KMS-11 (cell line): ENCODE results near the gene IFT74.
"Not testable (repeated sequence)": the region's sequence is repeated elsewhere in the genome, so short reads cannot be mapped to it uniquely, and the experiment has no call there.

ENCODE experiments used
- H2AFZ ChIP-seq: fragments of 200-600 bp; sonication (generic); 2 replicates; pipeline ENCODE4 v1.6.1; 2016; ENCODE audit warnings: antibody characterized with exemption, mixed run types, low read depth
- H3K27ac ChIP-seq: fragments of 200-600 bp; sonication (generic); 2 replicates; pipeline ENCODE4 v1.6.1; 2016; ENCODE audit warnings: mild to moderate bottlenecking, mixed run types
- H3K27me3 ChIP-seq: fragments of 200-600 bp; sonication (generic); 2 replicates; pipeline ENCODE4 v1.6.1; 2017; ENCODE audit warnings: mild to moderate bottlenecking, low read depth, mixed run types, moderate library complexity; ENCODE audit not compliant: insufficient read depth
- H3K36me3 ChIP-seq: fragments of 200-600 bp; sonication (generic); 2 replicates; pipeline ENCODE4 v1.6.1; 2017; ENCODE audit warnings: mild to moderate bottlenecking, mixed run types; ENCODE audit not compliant: insufficient read depth
- H3K4me1 ChIP-seq: fragments of 200-600 bp; sonication (generic); 2 replicates; pipeline ENCODE4 v1.6.1; 2016; ENCODE audit warnings: mild to moderate bottlenecking, low read depth, mixed run types; ENCODE audit not compliant: poor library complexity, severe bottlenecking
- H3K4me2 ChIP-seq: fragments of 200-600 bp; sonication (generic); 2 replicates; pipeline ENCODE4 v1.7.0; 2016; ENCODE audit warnings: mild to moderate bottlenecking, mixed run types
- H3K4me3 ChIP-seq: fragments of 200-600 bp; sonication (generic); IDR thresholded peaks from 2 replicates; pipeline ENCODE4 v1.6.1; 2017; ENCODE audit warnings: low read depth, low read length, mixed read lengths; ENCODE audit not compliant: insufficient read depth
- H3K79me2 ChIP-seq: fragments of 200-600 bp; sonication (generic); 2 replicates; pipeline ENCODE4 v1.6.1; 2016; ENCODE audit warnings: low read depth, mixed run types; ENCODE audit not compliant: insufficient read depth
- H3K9ac ChIP-seq: fragments of 200-600 bp; sonication (generic); 2 replicates; pipeline ENCODE4 v1.6.1; 2016; ENCODE audit warnings: mild to moderate bottlenecking, mixed run types
- H4K20me1 ChIP-seq: fragments of 200-600 bp; sonication (generic); 2 replicates; pipeline ENCODE4 v1.6.1; 2016; ENCODE audit warnings: mild to moderate bottlenecking, mixed run types; ENCODE audit not compliant: insufficient read depth
- TF ChIP-seq, protein P1 (sequence below): fragments of 200-600 bp; sonication (generic); conservative IDR thresholded peaks from 2 replicates; pipeline ENCODE4 v1.6.1; 2017; ENCODE audit warnings: low read depth, mild to moderate bottlenecking, antibody characterized with exemption, low read length, moderate library complexity, mixed read lengths

Gene IFT74

DNA sequence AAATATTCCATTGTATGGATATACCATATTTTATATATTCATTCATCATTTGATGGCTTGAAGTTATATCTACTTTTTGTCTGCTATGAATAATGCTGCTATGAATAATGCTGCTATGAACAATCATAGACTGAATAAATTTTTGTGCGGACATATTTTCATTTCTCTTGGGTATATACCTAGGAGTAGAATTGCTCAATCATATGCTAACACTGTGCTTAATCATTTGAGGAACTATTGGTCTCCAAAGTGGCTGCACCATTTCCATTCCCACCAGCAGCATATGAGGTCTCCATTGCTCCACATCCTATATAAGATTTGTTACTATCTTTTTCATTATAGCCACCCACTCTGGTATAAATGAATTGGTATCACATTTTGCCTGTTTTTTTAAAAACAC, 134.5 kb downstream of the IFT74 start:
- Histone ChIP-seq H3K9ac (no peak overlapping the region), H2AFZ (no peak overlapping the region), H3K4me3 (no peak overlapping the region), H4K20me1 (no peaks in the 10 kb centered on the region), H3K4me2 (no peak overlapping the region), H3K27ac (no peak overlapping the region), H3K27me3 (no peaks in the 10 kb centered on the region), H3K36me3 (no peaks in the 10 kb centered on the region), H3K79me2 (no peaks in the 10 kb centered on the region), H3K4me1 (no peaks in the 10 kb centered on the region)
- TF ChIP-seq, protein P1, sequence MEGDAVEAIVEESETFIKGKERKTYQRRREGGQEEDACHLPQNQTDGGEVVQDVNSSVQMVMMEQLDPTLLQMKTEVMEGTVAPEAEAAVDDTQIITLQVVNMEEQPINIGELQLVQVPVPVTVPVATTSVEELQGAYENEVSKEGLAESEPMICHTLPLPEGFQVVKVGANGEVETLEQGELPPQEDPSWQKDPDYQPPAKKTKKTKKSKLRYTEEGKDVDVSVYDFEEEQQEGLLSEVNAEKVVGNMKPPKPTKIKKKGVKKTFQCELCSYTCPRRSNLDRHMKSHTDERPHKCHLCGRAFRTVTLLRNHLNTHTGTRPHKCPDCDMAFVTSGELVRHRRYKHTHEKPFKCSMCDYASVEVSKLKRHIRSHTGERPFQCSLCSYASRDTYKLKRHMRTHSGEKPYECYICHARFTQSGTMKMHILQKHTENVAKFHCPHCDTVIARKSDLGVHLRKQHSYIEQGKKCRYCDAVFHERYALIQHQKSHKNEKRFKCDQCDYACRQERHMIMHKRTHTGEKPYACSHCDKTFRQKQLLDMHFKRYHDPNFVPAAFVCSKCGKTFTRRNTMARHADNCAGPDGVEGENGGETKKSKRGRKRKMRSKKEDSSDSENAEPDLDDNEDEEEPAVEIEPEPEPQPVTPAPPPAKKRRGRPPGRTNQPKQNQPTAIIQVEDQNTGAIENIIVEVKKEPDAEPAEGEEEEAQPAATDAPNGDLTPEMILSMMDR, result no peak

DNA sequence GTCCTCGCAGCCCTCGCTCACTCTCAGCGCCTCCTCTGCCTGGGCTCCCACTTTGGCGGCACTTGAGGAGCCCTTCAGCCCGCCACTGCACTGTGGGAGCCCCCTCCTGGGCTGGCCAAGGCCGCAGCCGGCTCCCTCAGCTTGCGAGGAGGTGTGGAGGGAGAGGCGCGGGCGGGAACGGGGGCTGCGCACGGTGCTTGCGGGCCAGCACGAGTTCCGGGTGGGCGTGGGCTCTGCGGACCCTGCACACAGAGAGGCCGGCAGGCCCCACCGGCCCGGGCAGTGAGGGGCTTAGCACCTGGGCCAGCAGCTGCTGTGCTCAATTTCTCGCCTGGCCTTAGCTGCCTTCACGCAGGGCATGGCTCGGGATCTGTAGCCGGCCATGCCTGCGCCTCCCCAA, 136.3 kb downstream of the IFT74 start:
- not testable (repeated sequence) for H3K79me2 ChIP-seq, H3K9ac ChIP-seq, H3K4me2 ChIP-seq, H4K20me1 ChIP-seq, H3K36me3 ChIP-seq, H3K4me3 ChIP-seq, H3K27me3 ChIP-seq, H3K4me1 ChIP-seq, H3K27ac ChIP-seq, H2AFZ ChIP-seq

DNA sequence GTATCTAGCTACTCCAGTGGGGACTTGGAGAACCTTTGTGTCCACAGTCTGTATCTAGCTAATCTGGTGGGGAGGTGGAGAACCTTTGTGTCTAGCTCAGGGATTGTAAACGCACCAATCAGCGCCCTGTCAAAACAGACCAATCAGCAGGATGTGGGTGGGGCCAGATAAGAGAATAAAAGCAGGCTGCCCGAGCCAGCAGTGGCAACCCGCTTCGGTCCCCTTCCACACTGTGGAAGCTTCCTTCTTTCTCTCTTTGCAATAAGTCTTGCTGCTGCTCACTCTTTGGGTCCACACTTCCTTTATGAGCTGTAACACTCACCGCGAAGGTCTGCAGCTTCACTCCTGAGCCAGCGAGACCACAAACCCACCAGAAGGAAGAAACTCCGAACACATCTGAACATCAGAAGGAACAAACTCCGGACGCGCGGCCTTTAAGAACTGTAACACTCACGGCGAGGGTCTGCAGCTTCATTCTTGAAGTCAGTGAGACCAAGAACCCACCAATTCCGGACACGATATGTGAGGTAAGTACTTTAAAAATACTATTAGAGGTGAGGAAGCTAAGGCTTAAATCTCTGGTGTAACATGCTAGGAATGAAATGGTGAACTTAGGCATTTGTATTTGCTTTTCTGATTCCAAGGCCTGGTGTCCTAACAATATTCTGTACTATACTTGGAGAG, 137.3 kb downstream of the IFT74 start:
- not testable (repeated sequence) for H3K4me2 ChIP-seq, H2AFZ ChIP-seq, H3K36me3 ChIP-seq, H4K20me1 ChIP-seq, H3K4me1 ChIP-seq, H3K79me2 ChIP-seq, H3K27me3 ChIP-seq, H3K9ac ChIP-seq, H3K27ac ChIP-seq, H3K4me3 ChIP-seq

DNA sequence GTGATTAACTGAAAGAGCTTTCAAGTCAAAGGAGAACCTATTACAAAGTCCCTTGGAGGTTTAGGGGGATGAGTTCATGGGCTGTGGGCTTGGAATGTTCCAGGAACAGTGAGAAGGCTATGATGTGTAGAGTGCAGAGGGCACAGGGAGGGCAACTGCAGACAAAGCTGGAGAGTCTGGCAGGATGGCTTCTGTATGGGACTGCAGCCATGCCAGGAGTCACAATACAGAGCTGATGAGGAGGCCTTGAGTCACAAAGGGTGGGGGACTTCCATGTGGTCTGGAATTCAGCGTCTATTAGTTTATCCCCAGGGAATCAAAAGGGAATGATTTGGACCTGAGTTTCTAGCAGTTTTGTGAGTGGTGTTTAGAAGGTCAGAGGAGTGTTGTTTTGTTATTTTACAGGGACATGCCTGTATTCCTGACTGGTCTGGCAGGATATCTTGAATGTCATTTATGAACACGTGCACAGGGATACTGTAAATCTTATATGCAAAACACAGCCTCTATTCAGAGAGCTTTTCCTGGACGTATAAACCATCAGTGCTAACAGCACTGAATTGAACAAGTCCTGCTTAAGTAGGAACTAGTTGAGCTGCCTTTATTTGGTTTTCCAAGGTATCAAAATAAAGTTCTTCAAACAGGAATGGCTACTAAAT, 138.6 kb downstream of the IFT74 start:
- H3K4me1 ChIP-seq, result no peaks in the 10 kb centered on the region
- H3K4me2 ChIP-seq, result no peak overlapping the region
- no peaks in the 10 kb centered on the region for H3K36me3 ChIP-seq
- no peaks in the 10 kb centered on the region for H3K27me3 ChIP-seq
- H3K4me3 ChIP-seq, result no peak overlapping the region
- no peak overlapping the region for H3K9ac ChIP-seq
- no peaks in the 10 kb centered on the region for H3K79me2 ChIP-seq
- H2AFZ ChIP-seq, result no peak overlapping the region
- TF ChIP-seq, protein P1, result no peak
- H4K20me1 ChIP-seq, result no peaks in the 10 kb centered on the region
- no peak overlapping the region for H3K27ac ChIP-seq

DNA sequence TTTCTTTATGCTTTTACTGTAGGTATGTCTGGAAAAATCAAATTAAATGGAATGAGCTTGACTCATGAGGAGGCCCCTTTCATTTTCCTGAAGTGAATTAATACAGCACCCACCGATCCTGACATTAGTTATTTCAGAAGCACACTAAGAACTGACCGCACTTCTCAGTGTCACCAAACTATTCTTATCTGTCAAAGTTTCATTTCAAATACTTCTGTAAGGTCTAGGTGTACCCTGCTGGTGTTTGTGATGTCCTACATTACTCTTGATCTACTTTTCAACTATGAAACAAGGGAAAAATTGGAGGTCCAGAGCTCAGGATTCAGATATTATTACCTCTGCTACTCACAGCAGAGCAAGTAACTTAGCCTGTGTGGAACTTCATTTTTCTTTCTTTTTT, 151.0 kb downstream of the IFT74 start:
- H3K27me3 ChIP-seq, result no peaks in the 10 kb centered on the region
- H2AFZ ChIP-seq, result no peak overlapping the region
- no peaks in the 10 kb centered on the region for H4K20me1 ChIP-seq
- no peak overlapping the region for H3K27ac ChIP-seq
- no peak overlapping the region for H3K9ac ChIP-seq
- TF ChIP-seq, protein P1, result no peak
- no peaks in the 10 kb centered on the region for H3K79me2 ChIP-seq
- H3K4me1 ChIP-seq, result no peaks in the 10 kb centered on the region
- no peaks in the 10 kb centered on the region for H3K36me3 ChIP-seq
- H3K4me3 ChIP-seq, result no peak overlapping the region
- H3K4me2 ChIP-seq, result no peak overlapping the region
